HL-60 (cell line): Measurements from ENCODE around the gene COL23A1.

Source experiments
- DNase-seq, 2 experiments: peaks; one replicate each; pipeline ENCODE4 v3.0.0-alpha.2; 2010 to 2020; ENCODE audit warnings: low read depth in 1 of 2, low spot score in 1 of 2
- H3K27ac ChIP-seq: fragments of 250-450 bp; sonication (Bioruptor Pico); replicated peaks from 2 replicates; pipeline ENCODE4 v1.5.1; 2020; ENCODE audit warnings: mild to moderate bottlenecking, moderate library complexity
- H3K27me3 ChIP-seq: fragments of 250-450 bp; sonication (Bioruptor Pico); 2 replicates; pipeline ENCODE4 v1.5.1; 2021; ENCODE audit warnings: mild to moderate bottlenecking, moderate library complexity; ENCODE audit not compliant: insufficient read depth, poor library complexity, severe bottlenecking
- H3K4me3 ChIP-seq: replicated peaks from 2 replicates; pipeline ENCODE4 v1.5.1; 2011; ENCODE audit warnings: mild to moderate bottlenecking, control low read depth, low read length; ENCODE audit not compliant: insufficient read depth
- GABPA ChIP-seq: IDR thresholded peaks from 2 replicates; pipeline ENCODE4 v1.6.1; 2012; ENCODE audit warnings: low read depth
- POLR2AphosphoS5 ChIP-seq: IDR thresholded peaks from 2 replicates; pipeline ENCODE4 v1.6.1; 2012; ENCODE audit warnings: low read depth
- SPI1 ChIP-seq: IDR thresholded peaks from 2 replicates; pipeline ENCODE4 v1.6.1; 2012; ENCODE audit warnings: low read depth, mild to moderate bottlenecking, borderline replicate concordance
- TF ChIP-seq, protein P1 (sequence below): IDR thresholded peaks from 2 replicates; pipeline ENCODE4 v1.6.1; 2012; ENCODE audit warnings: low read depth; ENCODE audit not compliant: insufficient replicate concordance
- TF ChIP-seq, protein P2 (sequence below): IDR thresholded peaks from one replicate; pipeline ENCODE4 v1.5.1; 2011; ENCODE audit warnings: low read length, control low read depth, inconsistent platforms; ENCODE audit not compliant: insufficient read depth

COL23A1 gene

DNA sequence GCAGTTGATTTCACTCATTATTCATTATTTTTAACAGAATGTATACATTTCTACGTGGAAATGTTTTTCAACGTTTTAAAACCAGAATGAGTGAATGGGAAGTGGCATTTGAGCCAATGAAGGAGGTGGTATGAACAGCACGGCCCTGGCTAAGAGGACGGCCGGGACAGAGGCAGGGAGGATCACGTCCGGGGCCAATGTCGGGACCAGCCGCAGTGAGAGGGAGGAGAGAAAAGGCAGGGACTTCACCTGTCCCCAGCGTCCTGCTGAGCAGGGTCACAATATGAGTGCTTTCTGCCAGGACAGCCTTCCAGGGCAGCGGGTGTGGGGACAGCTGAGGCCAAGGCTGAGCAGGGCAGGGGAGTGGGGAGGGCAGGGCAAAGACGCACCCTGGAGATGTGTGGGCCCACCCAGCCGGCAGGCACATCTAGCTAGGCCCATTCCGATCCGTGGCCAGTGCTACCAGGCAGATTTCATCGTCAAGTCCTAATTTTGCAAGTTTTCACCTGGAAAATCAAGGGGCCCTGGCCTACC is 209.6 kb downstream of the COL23A1 start:
- Histone ChIP-seq H3K27ac (no peak overlapping the region), H3K27me3 (no peaks in the 10 kb centered on the region), H3K4me3 (no peak overlapping the region)
- DNase-seq = no peak
- TF ChIP-seq, protein P1, sequence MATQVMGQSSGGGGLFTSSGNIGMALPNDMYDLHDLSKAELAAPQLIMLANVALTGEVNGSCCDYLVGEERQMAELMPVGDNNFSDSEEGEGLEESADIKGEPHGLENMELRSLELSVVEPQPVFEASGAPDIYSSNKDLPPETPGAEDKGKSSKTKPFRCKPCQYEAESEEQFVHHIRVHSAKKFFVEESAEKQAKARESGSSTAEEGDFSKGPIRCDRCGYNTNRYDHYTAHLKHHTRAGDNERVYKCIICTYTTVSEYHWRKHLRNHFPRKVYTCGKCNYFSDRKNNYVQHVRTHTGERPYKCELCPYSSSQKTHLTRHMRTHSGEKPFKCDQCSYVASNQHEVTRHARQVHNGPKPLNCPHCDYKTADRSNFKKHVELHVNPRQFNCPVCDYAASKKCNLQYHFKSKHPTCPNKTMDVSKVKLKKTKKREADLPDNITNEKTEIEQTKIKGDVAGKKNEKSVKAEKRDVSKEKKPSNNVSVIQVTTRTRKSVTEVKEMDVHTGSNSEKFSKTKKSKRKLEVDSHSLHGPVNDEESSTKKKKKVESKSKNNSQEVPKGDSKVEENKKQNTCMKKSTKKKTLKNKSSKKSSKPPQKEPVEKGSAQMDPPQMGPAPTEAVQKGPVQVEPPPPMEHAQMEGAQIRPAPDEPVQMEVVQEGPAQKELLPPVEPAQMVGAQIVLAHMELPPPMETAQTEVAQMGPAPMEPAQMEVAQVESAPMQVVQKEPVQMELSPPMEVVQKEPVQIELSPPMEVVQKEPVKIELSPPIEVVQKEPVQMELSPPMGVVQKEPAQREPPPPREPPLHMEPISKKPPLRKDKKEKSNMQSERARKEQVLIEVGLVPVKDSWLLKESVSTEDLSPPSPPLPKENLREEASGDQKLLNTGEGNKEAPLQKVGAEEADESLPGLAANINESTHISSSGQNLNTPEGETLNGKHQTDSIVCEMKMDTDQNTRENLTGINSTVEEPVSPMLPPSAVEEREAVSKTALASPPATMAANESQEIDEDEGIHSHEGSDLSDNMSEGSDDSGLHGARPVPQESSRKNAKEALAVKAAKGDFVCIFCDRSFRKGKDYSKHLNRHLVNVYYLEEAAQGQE = no peak
- TF ChIP-seq POLR2AphosphoS5 (no peak), SPI1 (no peak), GABPA (no peak)
- TF ChIP-seq, protein P2, sequence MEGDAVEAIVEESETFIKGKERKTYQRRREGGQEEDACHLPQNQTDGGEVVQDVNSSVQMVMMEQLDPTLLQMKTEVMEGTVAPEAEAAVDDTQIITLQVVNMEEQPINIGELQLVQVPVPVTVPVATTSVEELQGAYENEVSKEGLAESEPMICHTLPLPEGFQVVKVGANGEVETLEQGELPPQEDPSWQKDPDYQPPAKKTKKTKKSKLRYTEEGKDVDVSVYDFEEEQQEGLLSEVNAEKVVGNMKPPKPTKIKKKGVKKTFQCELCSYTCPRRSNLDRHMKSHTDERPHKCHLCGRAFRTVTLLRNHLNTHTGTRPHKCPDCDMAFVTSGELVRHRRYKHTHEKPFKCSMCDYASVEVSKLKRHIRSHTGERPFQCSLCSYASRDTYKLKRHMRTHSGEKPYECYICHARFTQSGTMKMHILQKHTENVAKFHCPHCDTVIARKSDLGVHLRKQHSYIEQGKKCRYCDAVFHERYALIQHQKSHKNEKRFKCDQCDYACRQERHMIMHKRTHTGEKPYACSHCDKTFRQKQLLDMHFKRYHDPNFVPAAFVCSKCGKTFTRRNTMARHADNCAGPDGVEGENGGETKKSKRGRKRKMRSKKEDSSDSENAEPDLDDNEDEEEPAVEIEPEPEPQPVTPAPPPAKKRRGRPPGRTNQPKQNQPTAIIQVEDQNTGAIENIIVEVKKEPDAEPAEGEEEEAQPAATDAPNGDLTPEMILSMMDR = no peak

DNA sequence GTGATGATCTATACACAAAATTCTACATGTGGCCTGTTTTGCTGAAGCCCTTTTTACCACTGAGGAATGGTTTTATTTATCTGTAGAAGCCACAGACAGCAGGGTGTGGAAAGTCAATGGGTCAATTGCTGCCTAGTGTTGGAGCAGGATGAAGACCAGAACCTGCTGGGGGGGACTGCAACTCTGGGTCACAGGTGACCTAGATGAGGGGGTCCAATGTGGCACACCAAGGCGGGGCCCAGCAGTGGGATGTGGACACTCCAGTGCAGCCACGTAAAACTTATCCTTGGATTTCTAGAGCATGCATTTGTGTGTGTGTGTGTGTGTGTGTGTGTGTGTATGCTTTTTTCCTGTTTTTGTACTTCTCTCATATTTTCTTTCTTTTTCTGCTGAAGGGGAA is 210.1 kb downstream of the COL23A1 start:
- DNase-seq = no peak
- Histone ChIP-seq H3K27me3 (no peaks in the 10 kb centered on the region), H3K27ac (no peak overlapping the region), H3K4me3 (no peak overlapping the region)
- TF ChIP-seq, protein P2 = no peak
- TF ChIP-seq POLR2AphosphoS5 = no peak
- TF ChIP-seq, protein P1 = no peak
- no peak for TF ChIP-seq SPI1
- no peak for TF ChIP-seq GABPA

DNA sequence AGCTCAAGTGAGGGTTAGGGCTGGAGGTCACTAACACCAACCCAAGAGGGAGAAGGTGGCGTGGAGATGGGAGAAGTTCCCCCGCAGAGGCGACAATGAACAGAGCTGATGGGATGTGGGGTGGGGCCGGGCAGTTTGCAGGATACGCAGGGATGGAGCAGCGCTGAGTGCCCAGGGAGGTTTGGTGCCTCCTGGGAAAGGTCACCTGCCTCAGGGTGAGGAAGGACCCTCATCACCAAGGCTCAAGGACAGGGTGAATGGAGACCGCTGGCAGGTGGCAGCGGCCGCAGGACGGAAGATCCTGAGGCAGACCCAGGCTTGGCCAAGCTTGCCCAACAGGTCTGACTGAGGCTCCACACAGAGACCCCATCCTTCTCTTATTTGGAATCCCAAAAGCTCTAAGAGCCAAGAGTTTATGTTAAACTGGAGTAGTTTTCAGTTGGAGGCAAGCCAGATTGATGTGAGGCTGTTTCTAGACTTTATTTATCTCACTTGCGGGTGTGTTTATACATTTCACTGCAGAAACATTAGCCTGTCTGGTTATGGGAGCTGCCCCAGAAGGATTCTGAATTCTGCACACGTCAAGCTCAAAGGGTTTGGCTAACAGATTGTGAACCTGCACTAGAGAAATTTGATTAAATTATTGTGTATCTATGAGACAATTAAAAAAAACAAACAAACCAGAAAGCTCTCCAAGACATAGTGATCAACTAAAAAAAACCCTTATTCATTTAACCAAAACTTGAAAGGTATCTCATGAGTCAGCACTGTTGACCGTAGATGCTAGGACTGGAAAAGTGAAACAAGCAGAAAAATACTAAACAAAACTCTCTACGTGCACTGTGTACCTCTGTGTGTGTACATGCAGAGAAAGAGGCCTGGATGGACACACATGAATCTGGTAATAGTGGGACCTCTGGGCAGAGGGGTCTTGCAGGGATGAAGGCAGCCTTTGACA is 211.4 kb downstream of the COL23A1 start:
- DNase-seq = no peak
- Histone ChIP-seq H3K4me3 (no peak overlapping the region), H3K27ac (no peak overlapping the region; the same call in 1 of the 2 replicates), H3K27me3 (no peaks in the 10 kb centered on the region)
- TF ChIP-seq, protein P2 = no peak
- TF ChIP-seq POLR2AphosphoS5 (no peak), GABPA (no peak), SPI1 (no peak)
- TF ChIP-seq, protein P1 = no peak
